Astrocyte (in vitro differentiated cells and primary cell): ENCODE data around the gene DNAH6. TPM values are rescaled to one million over a fixed set of nuclear protein-coding genes. Genes with fewer than 3 reads are reported as not detected.

ENCODE experiments used
- DNase-seq: peaks from one replicate; pipeline ENCODE4 v3.0.0-alpha.2; 2010; ENCODE audit warnings: low read depth
- FAIRE-seq: peaks from 2 replicates; lab custom pipeline; 2011; peaks lifted over from hg19 to GRCh38; lab: Jason Lieb, UNC
- H2AFZ ChIP-seq: 2 replicates; pipeline ENCODE4 v1.6.0; 2012; ENCODE audit warnings: low read depth, low read length, inconsistent platforms
- H3K27ac ChIP-seq: 2 replicates; pipeline ENCODE4 v1.5.1; 2011; ENCODE audit warnings: low read depth, low read length, inconsistent platforms
- H3K27me3 ChIP-seq: 2 replicates; pipeline ENCODE4 v1.6.0; 2011; ENCODE audit warnings: low read length, inconsistent platforms; ENCODE audit not compliant: insufficient read depth
- H3K36me3 ChIP-seq: 2 replicates; pipeline ENCODE4 v1.5.1; 2011; ENCODE audit warnings: low read length, inconsistent platforms; ENCODE audit not compliant: insufficient read depth
- H3K4me1 ChIP-seq: 2 replicates; pipeline ENCODE4 v1.5.1; 2011; ENCODE audit warnings: low read length, inconsistent platforms; ENCODE audit not compliant: insufficient read depth
- H3K4me2 ChIP-seq: 2 replicates; pipeline ENCODE4 v1.6.0; 2012; ENCODE audit warnings: low read length, inconsistent platforms
- H3K4me3 ChIP-seq: 2 replicates; pipeline ENCODE4 v1.5.1; 2011; ENCODE audit warnings: low read depth, mild to moderate bottlenecking, low read length, inconsistent platforms; ENCODE audit not compliant: insufficient read depth
- H3K79me2 ChIP-seq: 2 replicates; pipeline ENCODE4 v1.6.0; 2012; ENCODE audit warnings: mild to moderate bottlenecking, low read length, inconsistent platforms; ENCODE audit not compliant: insufficient read depth
- H3K9ac ChIP-seq: 2 replicates; pipeline ENCODE4 v1.6.0; 2012; ENCODE audit warnings: mild to moderate bottlenecking, low read length, inconsistent platforms
- H3K9me3 ChIP-seq: 2 replicates; pipeline ENCODE4 v1.5.1; 2012; ENCODE audit warnings: low read depth, mild to moderate bottlenecking, low read length, inconsistent platforms; ENCODE audit not compliant: insufficient read depth
- H4K20me1 ChIP-seq: 2 replicates; pipeline ENCODE4 v1.6.0; 2012; ENCODE audit warnings: low read length, inconsistent platforms; ENCODE audit not compliant: insufficient read depth
- H3K27ac Mint-ChIP-seq: one replicate; pipeline ENCODE4 v1.8.0; 2021; ENCODE audit warnings: mild to moderate bottlenecking, mixed read lengths; ENCODE audit not compliant: unreplicated experiment
- H3K27me3 Mint-ChIP-seq: one replicate; pipeline ENCODE4 v1.8.0; 2021; ENCODE audit warnings: low read depth, mixed read lengths; ENCODE audit not compliant: unreplicated experiment
- H3K36me3 Mint-ChIP-seq: one replicate; pipeline ENCODE4 v1.8.0; 2021; ENCODE audit warnings: low read depth, mixed read lengths; ENCODE audit not compliant: unreplicated experiment
- H3K4me1 Mint-ChIP-seq: one replicate; pipeline ENCODE4 v1.8.0; 2021; ENCODE audit warnings: low read depth, mixed read lengths; ENCODE audit not compliant: unreplicated experiment
- H3K4me3 Mint-ChIP-seq: one replicate; pipeline ENCODE4 v1.8.0; 2021; ENCODE audit warnings: mild to moderate bottlenecking, moderate library complexity, mixed read lengths; ENCODE audit not compliant: unreplicated experiment
- H3K9me3 Mint-ChIP-seq: one replicate; pipeline ENCODE4 v1.8.0; 2021; ENCODE audit warnings: mild to moderate bottlenecking, mixed read lengths; ENCODE audit not compliant: unreplicated experiment
- EZH2 ChIP-seq: IDR thresholded peaks from 2 replicates; pipeline ENCODE4 v1.6.1; 2012; ENCODE audit warnings: mild to moderate bottlenecking, low read length, inconsistent platforms; ENCODE audit not compliant: insufficient read depth
- total RNA-seq: library from RNA; stranded (reverse); gene quantifications from 2 replicates; pipeline ENCODE4 v1.2.1, GENCODE V29; 2021
- TF ChIP-seq, protein P1 (sequence below): IDR thresholded peaks from 2 replicates; pipeline ENCODE4 v1.5.1; 2011; ENCODE audit warnings: low read depth, mild to moderate bottlenecking, inconsistent platforms, low read length, moderate library complexity; ENCODE audit not compliant: insufficient read depth

The DNAH6 gene
- total RNA-seq, 1 donor from 2014 or later = 0.20 TPM

DNA sequence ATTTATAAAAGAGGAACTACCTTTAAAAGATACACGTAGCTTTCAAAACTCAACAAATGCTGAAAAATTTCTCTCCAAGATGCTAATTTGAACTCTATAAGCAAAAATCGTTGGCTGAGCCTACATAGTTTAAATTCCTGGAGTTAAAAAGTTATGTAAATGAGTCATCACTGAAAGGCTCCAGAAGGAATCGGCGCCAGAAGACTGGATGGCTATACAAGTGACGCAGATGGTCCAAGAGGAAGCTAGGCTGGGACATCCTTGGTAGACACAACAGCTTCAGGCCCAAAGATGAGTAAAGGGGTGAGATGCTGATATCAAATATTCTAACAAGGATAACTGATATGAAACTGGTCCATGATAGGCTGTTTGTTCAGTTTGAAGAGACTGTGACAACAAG, 22.8 kb upstream of the DNAH6 start:
- no peaks in the 10 kb centered on the region for H3K79me2 ChIP-seq
- Mint-ChIP-seq H3K9me3 (no peaks in the 10 kb centered on the region), H3K27ac (peak overlapping the region; percentile 20), H3K4me1 (peaks cover 5% of the 10 kb centered on the region), H3K27me3 (no peaks in the 10 kb centered on the region), H3K4me3 (no peak overlapping the region), H3K36me3 (no peaks in the 10 kb centered on the region)
- H3K9me3 ChIP-seq = no peaks in the 10 kb centered on the region
- FAIRE-seq = peak; percentile 68
- H2AFZ ChIP-seq = peak overlapping the region; percentile 25
- no peak overlapping the region for H3K4me3 ChIP-seq
- no peaks in the 10 kb centered on the region for H4K20me1 ChIP-seq
- H3K4me1 ChIP-seq = peaks cover 12% of the 10 kb centered on the region
- TF ChIP-seq EZH2 = no peak
- TF ChIP-seq, protein P1, sequence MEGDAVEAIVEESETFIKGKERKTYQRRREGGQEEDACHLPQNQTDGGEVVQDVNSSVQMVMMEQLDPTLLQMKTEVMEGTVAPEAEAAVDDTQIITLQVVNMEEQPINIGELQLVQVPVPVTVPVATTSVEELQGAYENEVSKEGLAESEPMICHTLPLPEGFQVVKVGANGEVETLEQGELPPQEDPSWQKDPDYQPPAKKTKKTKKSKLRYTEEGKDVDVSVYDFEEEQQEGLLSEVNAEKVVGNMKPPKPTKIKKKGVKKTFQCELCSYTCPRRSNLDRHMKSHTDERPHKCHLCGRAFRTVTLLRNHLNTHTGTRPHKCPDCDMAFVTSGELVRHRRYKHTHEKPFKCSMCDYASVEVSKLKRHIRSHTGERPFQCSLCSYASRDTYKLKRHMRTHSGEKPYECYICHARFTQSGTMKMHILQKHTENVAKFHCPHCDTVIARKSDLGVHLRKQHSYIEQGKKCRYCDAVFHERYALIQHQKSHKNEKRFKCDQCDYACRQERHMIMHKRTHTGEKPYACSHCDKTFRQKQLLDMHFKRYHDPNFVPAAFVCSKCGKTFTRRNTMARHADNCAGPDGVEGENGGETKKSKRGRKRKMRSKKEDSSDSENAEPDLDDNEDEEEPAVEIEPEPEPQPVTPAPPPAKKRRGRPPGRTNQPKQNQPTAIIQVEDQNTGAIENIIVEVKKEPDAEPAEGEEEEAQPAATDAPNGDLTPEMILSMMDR = no peak
- peak overlapping the region; percentile 76 for H3K27ac ChIP-seq
- H3K4me2 ChIP-seq = peak overlapping the region; percentile 61
- H3K36me3 ChIP-seq = no peaks in the 10 kb centered on the region
- H3K27me3 ChIP-seq = no peaks in the 10 kb centered on the region
- H3K9ac ChIP-seq = peak overlapping the region; percentile 51
- DNase-seq = peak; percentile 92

DNA sequence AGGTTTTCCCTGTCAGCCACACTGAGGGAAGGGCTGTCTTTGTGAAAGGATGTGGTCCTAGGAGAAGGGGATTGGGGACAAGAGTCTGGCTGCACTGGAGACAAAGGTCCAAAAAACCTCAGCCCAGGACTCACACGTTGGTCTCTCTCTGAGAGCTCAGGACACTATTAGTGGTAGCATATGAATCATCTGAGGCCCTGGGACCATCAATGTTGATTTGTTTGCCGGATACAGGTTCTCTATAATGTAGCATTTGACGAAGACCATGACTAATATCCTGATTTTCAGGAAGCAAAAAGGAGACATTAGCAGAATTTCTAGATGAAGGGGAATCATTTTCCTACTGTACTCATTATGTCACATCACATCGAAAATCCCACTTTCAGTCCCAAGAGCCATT, 22.2 kb upstream of the DNAH6 start:
- Mint-ChIP-seq H3K36me3 (no peaks in the 10 kb centered on the region), H3K27me3 (no peaks in the 10 kb centered on the region), H3K4me3 (no peak overlapping the region), H3K9me3 (no peaks in the 10 kb centered on the region), H3K4me1 (peaks cover 5% of the 10 kb centered on the region), H3K27ac (no peak overlapping the region)
- peak overlapping the region; percentile 51 for H3K9ac ChIP-seq
- H3K27ac ChIP-seq = peak overlapping the region; percentile 76
- no peak overlapping the region for H3K4me3 ChIP-seq
- H4K20me1 ChIP-seq = no peaks in the 10 kb centered on the region
- peaks cover 12% of the 10 kb centered on the region for H3K4me1 ChIP-seq
- H3K9me3 ChIP-seq = no peaks in the 10 kb centered on the region
- no peak for FAIRE-seq
- no peaks in the 10 kb centered on the region for H3K36me3 ChIP-seq
- peak overlapping the region; percentile 25 for H2AFZ ChIP-seq
- peak; percentile 42 for DNase-seq
- H3K79me2 ChIP-seq = no peaks in the 10 kb centered on the region
- no peaks in the 10 kb centered on the region for H3K27me3 ChIP-seq
- no peak for TF ChIP-seq EZH2
- TF ChIP-seq, protein P1 = no peak
- H3K4me2 ChIP-seq = peak overlapping the region; percentile 61

DNA sequence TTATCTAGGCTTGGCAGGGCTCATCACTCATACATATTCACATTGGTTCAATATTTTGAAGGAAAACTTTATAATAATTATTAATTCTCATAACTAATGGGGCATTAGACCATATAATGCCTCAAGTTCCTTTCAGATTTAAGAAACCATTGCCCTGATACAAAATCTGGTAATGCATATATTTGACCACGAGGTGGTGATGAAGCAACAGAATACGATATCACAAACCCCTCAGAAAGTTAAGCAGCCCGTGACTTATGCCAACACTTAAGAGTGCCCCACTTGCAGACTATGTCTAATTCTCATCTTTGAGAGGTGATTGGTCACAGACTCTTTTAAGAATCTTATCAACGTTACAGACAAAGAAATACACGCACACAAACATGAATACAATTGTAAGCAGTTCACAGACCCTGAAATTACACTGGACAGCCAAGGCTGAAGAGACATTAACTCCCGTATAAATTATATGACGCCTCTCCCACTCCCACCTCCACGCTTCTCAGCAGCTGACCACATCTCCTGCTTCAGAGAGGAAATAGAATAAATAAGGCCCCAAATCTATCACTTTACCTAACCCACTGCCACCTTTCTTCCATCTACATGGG, 20.7 kb upstream of the DNAH6 start:
- no peak overlapping the region for H3K4me3 Mint-ChIP-seq

More for the DNA sequence above, 20.7 kb upstream of the DNAH6 start:
- Histone ChIP-seq H4K20me1 (no peaks in the 10 kb centered on the region), H3K4me3 (no peak overlapping the region), H3K4me1 (peaks cover 12% of the 10 kb centered on the region), H3K9ac (no peak overlapping the region), H3K9me3 (no peaks in the 10 kb centered on the region), H3K36me3 (no peaks in the 10 kb centered on the region), H3K27ac (no peak overlapping the region), H2AFZ (no peak overlapping the region), H3K27me3 (no peaks in the 10 kb centered on the region), H3K79me2 (no peaks in the 10 kb centered on the region), H3K4me2 (no peak overlapping the region)
- H3K27ac Mint-ChIP-seq = no peak overlapping the region
- H3K4me1 Mint-ChIP-seq = peaks cover 5% of the 10 kb centered on the region
- no peaks in the 10 kb centered on the region for H3K9me3 Mint-ChIP-seq
- TF ChIP-seq, protein P1 = peak; percentile 76
- no peak for TF ChIP-seq EZH2
- FAIRE-seq (peak; percentile 95), DNase-seq (peak; percentile 47)
- H3K36me3 Mint-ChIP-seq = no peaks in the 10 kb centered on the region
- no peaks in the 10 kb centered on the region for H3K27me3 Mint-ChIP-seq
